ENCODE results near the gene TAS2R31.
"Not testable (repeated sequence)": the region's sequence is repeated elsewhere in the genome, so short reads cannot be mapped to it uniquely, and the experiment has no call there.

DNA sequence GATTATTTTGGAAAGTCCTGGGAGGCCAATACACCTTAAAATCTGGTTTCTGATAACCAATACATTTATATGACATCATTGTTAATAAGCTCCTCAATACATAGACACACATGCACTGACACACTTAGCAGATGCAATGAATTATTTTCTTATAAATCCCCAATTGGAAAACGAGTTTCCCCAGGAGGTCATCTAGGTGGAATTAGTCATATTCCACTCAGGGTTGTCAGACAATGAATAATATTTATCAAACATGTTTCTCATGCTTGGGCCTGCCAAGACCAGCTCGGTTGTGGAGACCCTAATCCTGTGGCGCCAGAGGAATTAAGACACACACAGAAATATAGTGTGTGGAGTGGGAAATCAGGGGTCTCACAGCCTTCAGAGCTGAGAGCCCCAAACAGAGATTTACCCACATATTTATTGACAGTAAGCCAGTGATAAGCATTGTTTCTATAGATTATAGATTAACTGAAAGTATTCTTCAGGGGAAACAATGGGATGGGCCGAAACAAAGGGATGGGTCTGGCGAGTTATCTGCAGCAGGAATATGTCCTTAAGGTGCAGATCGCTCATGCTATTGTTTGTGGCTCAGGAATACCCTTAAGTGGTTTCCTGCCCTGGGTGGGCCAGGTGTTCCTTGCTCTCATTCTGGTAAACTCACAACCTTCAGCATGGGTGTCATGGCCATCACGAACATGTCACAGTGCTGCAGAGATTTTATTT, 18.8 kb upstream of the TAS2R31 start:
- not testable (repeated sequence) for TF ChIP-seq POLR2AphosphoS5 (IDR thresholded peaks at IDR 0.05; ENCODE audit: insufficient read depth in 1 of 2, low read depth in 1 of 2); POLR2A (IDR thresholded peaks at IDR 0.05)
- TF ChIP-seq, protein P1, sequence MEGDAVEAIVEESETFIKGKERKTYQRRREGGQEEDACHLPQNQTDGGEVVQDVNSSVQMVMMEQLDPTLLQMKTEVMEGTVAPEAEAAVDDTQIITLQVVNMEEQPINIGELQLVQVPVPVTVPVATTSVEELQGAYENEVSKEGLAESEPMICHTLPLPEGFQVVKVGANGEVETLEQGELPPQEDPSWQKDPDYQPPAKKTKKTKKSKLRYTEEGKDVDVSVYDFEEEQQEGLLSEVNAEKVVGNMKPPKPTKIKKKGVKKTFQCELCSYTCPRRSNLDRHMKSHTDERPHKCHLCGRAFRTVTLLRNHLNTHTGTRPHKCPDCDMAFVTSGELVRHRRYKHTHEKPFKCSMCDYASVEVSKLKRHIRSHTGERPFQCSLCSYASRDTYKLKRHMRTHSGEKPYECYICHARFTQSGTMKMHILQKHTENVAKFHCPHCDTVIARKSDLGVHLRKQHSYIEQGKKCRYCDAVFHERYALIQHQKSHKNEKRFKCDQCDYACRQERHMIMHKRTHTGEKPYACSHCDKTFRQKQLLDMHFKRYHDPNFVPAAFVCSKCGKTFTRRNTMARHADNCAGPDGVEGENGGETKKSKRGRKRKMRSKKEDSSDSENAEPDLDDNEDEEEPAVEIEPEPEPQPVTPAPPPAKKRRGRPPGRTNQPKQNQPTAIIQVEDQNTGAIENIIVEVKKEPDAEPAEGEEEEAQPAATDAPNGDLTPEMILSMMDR (IDR thresholded peaks at IDR 0.05), result not testable (repeated sequence)

Measured in vagina (tissue), 2 donors.